ENCODE results near the gene F8.

DNA sequence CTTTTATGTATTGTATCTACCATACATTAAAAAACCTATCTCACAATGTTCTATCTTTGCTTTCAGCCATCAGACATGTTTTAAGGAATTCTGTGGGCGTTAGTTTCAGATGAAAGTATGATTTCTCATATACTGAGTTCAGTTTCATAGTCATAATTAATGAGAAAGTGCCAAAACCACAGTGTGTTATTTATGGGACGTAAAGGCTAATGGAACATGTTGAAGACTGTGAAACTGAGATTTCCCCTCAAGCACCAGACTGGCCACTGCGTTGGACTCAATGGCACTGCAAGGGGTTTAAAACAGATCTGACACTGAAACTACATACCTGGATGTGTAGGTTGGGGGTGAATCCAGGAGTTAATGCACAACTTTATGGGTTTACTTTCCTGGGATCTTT, 32.0 kb downstream of the F8 start:
- TF ChIP-seq CTCF (IDR thresholded peaks at IDR 0.05) = no peak
- no peak for TF ChIP-seq POLR2A (IDR thresholded peaks at IDR 0.05)
